ENCODE results near the gene OR6C2.

GRCh38 chr12:55495490-55495889 is 51.6 kb downstream of the OR6C2 start:
- TF ChIP-seq, protein P1, sequence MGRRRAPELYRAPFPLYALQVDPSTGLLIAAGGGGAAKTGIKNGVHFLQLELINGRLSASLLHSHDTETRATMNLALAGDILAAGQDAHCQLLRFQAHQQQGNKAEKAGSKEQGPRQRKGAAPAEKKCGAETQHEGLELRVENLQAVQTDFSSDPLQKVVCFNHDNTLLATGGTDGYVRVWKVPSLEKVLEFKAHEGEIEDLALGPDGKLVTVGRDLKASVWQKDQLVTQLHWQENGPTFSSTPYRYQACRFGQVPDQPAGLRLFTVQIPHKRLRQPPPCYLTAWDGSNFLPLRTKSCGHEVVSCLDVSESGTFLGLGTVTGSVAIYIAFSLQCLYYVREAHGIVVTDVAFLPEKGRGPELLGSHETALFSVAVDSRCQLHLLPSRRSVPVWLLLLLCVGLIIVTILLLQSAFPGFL (CRISPR knock-in tag; IDR thresholded peaks at IDR 0.05), result no peak
- TF ChIP-seq DMBX1 (CRISPR knock-in tag; IDR thresholded peaks at IDR 0.05; ENCODE audit: borderline replicate concordance), result no peak
